Skeletal muscle satellite cell (primary cell): ENCODE measurements around the gene TRIO. TPM values are rescaled to one million over a fixed set of nuclear protein-coding genes. Genes with fewer than 3 reads are reported as not detected.
"Not testable (repeated sequence)": the region's sequence is repeated elsewhere in the genome, so short reads cannot be mapped to it uniquely, and the experiment has no call there.

Experiments
- H3K27me3 ChIP-seq: 2 replicates; pipeline ENCODE4 v1.7.0; 2013; ENCODE audit warnings: low read length; ENCODE audit not compliant: control insufficient read depth, insufficient read depth
- H3K36me3 ChIP-seq: 2 replicates; pipeline ENCODE4 v1.7.0; 2013; ENCODE audit warnings: mild to moderate bottlenecking, control low read depth, low read length; ENCODE audit not compliant: insufficient read depth
- H3K4me1 ChIP-seq: 2 replicates; pipeline ENCODE4 v1.7.0; 2013; ENCODE audit warnings: low read length; ENCODE audit not compliant: control insufficient read depth, insufficient read depth
- H3K4me2 ChIP-seq: 2 replicates; pipeline ENCODE4 v1.7.0; 2013; ENCODE audit warnings: mild to moderate bottlenecking, low read length
- H3K4me3 ChIP-seq: 2 replicates; pipeline ENCODE4 v1.7.0; 2013; ENCODE audit warnings: low read length
- H3K9ac ChIP-seq: 2 replicates; pipeline ENCODE4 v1.7.0; 2013; ENCODE audit warnings: mild to moderate bottlenecking, low read depth, low read length, moderate library complexity
- H3K9me3 ChIP-seq: replicated peaks from 2 replicates; pipeline ENCODE4 v1.7.0; 2013; ENCODE audit warnings: mild to moderate bottlenecking, control low read depth, low read length
- total RNA-seq: library from RNA; depleted of rRNA; stranded (reverse); fragments of >200 nt; gene quantifications from 2 replicates; pipeline ENCODE4 v1.2.3, GENCODE V29; 2012; rRNA removed

TRIO gene
- total RNA-seq = 692 and 744 TPM in 2 replicates

DNA sequence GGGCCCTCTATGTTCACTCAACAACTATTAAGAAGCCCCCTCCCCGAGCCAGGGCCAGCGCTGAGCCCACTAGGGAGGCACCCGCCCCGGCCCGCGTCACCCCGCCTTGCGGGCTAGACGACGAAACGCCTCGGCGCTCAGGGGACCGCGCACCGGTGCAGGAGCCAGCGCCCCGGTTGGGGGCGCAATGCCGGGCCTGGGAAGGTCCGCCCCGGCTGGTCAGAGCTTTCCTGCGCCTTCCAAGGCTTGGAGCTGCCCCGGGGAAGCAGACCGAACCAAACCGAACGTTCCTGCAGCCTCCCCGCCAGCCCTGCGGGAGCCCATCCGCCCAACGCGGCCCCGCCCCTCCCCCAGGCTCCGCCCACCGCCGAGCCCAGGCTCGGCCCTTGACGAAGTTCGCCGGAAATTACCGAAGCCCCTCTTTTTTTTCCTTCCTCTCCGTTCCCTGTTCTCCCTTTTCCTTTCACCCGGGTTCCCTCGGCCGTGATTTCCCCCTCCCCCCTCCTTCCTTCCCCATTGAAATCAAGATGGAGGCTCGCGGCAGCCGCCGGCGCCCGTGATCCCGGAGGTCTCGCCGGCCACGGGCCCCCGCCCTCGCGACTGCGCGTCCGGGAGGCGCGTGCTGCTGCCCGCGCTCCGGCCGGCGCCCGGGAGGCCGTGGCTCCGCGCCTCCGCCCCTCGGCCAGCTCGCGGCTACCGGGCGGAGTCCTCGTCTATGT lies at the start of gene TRIO:
Gene TRIO (plus strand): TSS at position 516 of the 719 bp plus-strand sequence. CDS start 384 bp downstream, outside the sequence.
- H3K4me3 ChIP-seq = peak within 1 kb of the TSS; percentile 91
- peaks cover 3% of the 10 kb centered on the region for H3K36me3 ChIP-seq
- H3K4me2 ChIP-seq = peak within 1 kb of the TSS; percentile 94
- no peaks in the 10 kb centered on the region for H3K9me3 ChIP-seq
- H3K4me1 ChIP-seq = peaks cover 38% of the 10 kb centered on the region
- H3K27me3 ChIP-seq = no peaks in the 10 kb centered on the region
- peak within 1 kb of the TSS; percentile 99 for H3K9ac ChIP-seq

DNA sequence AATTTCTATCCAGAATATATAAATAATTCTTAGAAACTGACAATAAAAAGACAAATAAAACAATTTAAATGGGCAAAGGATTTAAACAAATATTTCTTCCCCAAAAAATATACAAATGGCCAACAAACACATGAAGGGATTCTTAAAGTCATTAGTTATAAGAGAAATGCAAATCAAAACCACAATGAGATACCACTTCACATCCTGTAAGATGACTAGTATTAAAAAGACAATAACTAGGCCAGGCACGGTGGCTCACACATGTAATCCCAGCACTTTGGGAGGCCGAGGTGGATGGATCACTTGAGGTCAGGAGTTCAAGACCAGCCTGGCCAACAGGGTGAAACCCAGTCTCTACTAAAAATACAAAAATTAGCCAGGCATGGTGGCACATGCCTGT lies 45.8 kb upstream of the TRIO start:
- H3K27me3 ChIP-seq, H3K36me3 ChIP-seq, H3K4me3 ChIP-seq, H3K9me3 ChIP-seq, H3K9ac ChIP-seq, H3K4me2 ChIP-seq: not testable (repeated sequence)
- H3K4me1 ChIP-seq = peaks cover 10% of the 10 kb centered on the region

DNA sequence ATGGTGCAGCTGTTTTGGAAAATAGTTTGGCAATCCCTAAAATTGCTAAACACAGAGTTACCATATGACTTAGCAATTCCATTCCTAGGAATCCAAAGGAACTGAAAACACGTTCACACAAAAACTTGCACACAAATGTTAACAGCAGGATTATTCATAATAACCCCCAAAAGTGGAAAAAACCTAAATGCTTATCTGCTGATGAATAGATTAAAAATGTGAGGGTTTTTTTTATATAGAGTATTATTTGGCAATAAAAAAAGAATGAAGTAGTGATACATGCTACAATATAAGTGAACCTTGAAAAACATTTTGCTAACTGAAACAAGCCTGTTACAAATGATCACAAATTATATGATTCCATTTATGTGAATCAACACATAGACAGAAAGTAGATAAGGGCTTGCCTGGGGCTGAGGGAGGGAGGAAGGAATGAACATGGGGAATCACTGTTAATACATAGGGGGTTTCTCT lies 45.1 kb upstream of the TRIO start:
- Histone ChIP-seq H3K9ac (peak overlapping the region; percentile 11), H3K4me2 (no peak overlapping the region), H3K36me3 (no peaks in the 10 kb centered on the region), H3K27me3 (no peaks in the 10 kb centered on the region), H3K4me1 (peaks cover 10% of the 10 kb centered on the region), H3K4me3 (no peak overlapping the region), H3K9me3 (no peaks in the 10 kb centered on the region)

DNA sequence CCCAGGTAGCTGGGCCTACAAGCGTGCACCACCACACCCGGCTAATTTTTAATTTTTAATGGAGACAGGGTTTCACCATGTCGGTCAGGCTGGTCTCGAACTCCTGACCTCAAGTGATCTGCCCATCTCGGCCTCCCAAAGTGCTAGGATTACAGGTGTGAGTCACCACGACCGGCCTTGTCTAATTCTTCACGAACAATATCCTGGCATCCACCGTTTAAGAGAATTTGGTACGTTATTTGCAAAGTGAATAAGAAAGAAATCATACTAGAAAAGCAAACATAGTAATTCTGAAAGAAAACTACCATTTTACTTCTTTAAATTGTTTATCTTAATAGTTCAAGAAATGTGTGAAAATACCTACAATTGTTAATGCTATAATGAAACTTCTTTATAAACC lies 42.9 kb upstream of the TRIO start:
- H3K4me3 ChIP-seq = no peak overlapping the region
- peaks cover 13% of the 10 kb centered on the region for H3K4me1 ChIP-seq
- H3K27me3 ChIP-seq = no peaks in the 10 kb centered on the region
- H3K9ac ChIP-seq = no peak overlapping the region
- no peak overlapping the region for H3K4me2 ChIP-seq
- H3K36me3 ChIP-seq = no peaks in the 10 kb centered on the region
- H3K9me3 ChIP-seq = no peaks in the 10 kb centered on the region

DNA sequence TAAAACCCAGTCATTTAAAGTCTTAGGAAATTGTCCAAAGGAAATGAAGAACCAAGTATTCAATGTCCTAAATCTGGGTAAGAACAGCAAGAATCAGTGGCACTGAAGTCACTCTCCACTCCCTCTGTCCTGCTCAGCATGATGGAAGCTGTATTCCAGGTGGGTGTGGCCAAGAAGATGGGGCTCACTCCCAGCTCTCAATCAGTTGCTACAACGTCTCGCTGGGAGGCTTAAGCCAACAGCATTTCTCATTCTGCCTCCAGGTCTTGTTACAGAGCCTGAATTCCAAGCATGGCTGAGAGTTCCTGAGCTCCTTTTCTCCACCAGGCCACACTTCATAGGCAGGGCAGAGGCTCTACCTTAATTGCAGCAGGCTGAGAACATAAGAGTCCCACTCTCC lies 41.2 kb upstream of the TRIO start:
- H3K4me3 ChIP-seq = no peak overlapping the region
- H3K4me2 ChIP-seq = no peak overlapping the region
- no peaks in the 10 kb centered on the region for H3K9me3 ChIP-seq
- no peak overlapping the region for H3K9ac ChIP-seq
- H3K27me3 ChIP-seq = no peaks in the 10 kb centered on the region
- no peaks in the 10 kb centered on the region for H3K36me3 ChIP-seq
- H3K4me1 ChIP-seq = peaks cover 27% of the 10 kb centered on the region

DNA sequence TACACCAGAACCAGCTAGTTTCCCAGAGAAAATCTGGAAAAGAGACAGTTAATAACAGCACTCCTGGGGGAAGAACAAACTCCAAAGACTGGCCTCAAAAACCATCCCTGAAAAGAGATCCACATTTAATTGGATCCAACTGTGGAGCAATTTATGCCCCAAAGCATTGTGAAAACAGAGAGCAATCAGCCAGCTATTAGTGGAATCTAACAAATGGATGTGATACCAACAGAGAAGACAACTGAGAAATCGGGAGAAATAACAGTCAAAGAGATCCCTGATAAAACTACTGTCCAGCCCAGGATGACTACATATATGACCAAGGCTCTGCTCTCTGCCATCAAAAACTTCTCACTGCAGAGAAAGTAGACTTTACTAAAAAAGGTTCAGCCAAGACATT lies 40.5 kb upstream of the TRIO start:
- H3K4me3 ChIP-seq = no peak overlapping the region
- H3K4me1 ChIP-seq = peaks cover 34% of the 10 kb centered on the region
- H3K9me3 ChIP-seq = no peaks in the 10 kb centered on the region
- no peaks in the 10 kb centered on the region for H3K27me3 ChIP-seq
- no peaks in the 10 kb centered on the region for H3K36me3 ChIP-seq
- H3K4me2 ChIP-seq = no peak overlapping the region
- H3K9ac ChIP-seq = no peak overlapping the region

DNA sequence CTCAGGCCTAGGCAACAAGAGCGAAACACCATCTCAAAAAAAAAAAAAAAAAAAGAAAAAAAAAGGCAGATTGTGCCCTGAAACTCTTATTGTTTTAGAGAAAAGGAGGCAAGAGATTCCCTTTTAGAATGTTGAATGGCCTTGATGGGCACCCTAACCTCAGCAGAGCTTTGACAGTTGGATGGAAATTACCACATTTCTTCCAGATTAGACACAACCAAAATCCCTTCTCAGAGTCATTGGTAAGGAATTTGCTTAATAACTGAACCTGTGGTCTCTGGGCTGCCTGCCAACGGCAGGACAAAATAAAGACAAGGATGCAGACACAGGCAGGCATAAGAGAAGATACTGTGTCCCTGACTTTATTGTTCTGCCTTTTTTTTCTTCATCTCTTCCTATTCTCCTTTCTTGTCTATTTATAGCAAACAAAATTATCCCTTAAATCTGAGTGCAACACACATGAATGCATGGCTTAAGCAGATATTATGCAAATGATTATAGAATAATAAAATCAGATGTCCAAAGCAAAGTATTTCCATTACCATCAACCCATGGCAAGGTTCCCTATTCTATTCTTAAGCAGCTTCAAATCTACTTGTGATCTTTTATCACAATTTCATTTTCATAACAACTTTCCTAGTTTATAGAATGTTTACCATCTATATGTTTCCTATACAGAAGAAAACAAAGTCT lies 37.3 kb upstream of the TRIO start:
- no peak overlapping the region for H3K4me3 ChIP-seq
- peaks cover 54% of the 10 kb centered on the region for H3K4me1 ChIP-seq
- H3K4me2 ChIP-seq = no peak overlapping the region
- no peaks in the 10 kb centered on the region for H3K36me3 ChIP-seq
- no peaks in the 10 kb centered on the region for H3K27me3 ChIP-seq
- H3K9ac ChIP-seq = peak overlapping the region; percentile 41
- peaks cover 1% of the 10 kb centered on the region for H3K9me3 ChIP-seq

DNA sequence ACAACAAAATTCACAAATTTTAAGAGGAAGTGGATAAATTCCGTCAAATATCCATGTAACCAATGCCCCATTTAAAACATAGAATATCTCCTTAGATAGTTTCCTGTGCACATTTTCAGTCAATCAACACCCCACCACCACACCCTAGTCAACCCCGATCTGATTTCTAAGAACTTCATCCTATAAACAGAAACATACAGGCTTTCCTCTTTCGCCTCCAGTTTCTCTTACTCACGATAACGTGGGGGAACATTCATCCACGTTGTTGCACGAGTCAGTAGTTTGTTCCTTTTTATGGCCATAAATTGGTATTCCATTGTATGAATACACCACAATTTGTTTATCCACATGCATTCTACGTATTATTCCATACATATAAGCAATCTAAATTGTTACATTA lies 35.6 kb upstream of the TRIO start:
- H3K4me1 ChIP-seq = peaks cover 56% of the 10 kb centered on the region
- H3K4me2 ChIP-seq = no peak overlapping the region
- peaks cover 6% of the 10 kb centered on the region for H3K9me3 ChIP-seq
- no peaks in the 10 kb centered on the region for H3K36me3 ChIP-seq
- no peak overlapping the region for H3K4me3 ChIP-seq
- no peak overlapping the region for H3K9ac ChIP-seq
- no peaks in the 10 kb centered on the region for H3K27me3 ChIP-seq

DNA sequence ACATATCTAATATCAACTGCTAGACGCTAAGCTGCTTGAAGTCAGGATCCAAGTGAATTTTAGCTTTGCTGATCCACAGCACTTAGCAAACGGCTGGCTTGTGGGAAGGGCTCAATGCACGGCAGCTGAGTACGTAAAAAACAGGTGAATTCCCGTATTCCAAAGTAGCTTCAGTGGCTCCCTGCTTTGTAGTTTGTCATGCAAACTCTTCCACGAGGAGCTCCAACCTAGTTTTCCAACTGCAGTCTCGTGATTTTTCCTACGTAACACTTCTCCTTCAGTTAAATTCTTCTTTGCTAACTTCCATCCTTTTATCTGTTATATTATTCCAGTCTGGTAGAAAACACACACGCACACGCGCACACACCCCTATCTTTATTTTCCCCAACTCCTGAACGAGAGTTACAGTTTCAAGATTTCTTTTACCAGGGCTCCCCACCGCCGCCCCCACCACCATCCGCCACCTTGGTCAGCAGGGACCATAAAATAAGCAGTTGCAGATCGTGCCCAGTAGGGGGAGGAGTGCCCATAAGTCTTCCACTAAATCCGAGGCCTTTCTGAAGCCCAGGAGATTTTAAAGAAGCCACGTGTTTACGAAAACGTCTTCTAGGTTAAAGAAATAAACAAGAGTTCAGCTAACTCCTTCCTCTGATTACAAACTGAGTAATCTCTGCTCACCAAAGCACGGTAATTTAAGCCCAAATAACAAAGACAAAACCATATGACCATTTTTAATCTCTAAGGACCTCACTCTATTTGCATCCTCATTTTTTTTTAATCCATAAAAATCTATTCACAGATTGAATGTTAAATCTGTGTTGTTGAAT lies 34.8 kb upstream of the TRIO start:
- Histone ChIP-seq H3K9ac (peak overlapping the region; percentile 74), H3K4me3 (peak overlapping the region; percentile 8)

DNA sequence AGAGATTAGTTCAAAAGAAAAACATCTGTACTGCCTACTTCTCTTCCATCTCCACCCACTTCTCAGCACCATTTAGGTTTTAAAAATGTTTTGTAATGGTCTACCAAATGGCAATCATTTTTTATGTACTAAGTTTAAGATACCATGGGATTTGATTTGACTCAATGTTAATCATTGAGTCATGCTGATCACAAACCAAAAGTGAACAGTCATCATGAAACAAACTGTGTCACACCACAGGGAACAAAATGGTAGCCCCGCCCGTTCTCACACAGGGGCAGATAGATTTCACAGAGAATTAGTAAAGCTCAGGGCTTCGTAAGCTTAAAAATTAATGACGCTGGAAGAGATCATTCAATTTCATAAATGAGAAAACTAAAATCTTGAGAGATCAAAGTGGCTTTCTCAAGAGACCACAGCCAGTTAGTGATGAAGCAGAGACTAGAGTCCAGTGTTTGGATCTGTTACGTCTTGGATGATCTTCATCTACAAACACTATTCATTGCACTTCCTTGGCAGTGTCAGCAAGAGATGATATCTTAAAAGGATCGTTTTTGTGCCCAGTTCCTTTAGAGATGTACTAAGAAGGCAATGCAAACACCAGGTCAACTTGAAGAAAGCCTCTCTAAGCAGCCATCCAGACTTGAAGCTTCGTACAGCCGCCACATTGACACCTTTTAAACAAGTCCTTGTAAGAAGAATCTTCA lies 33.9 kb upstream of the TRIO start:
- Histone ChIP-seq H3K4me1 (peaks cover 56% of the 10 kb centered on the region), H3K9me3 (peaks cover 6% of the 10 kb centered on the region), H3K4me3 (peak overlapping the region; percentile 11), H3K4me2 (peak overlapping the region; percentile 65), H3K27me3 (no peaks in the 10 kb centered on the region), H3K36me3 (no peaks in the 10 kb centered on the region), H3K9ac (peak overlapping the region; percentile 74)

More for the DNA sequence above, 34.8 kb upstream of the TRIO start:
- Histone ChIP-seq H3K9me3 (peaks cover 6% of the 10 kb centered on the region), H3K4me1 (peaks cover 56% of the 10 kb centered on the region), H3K27me3 (no peaks in the 10 kb centered on the region), H3K36me3 (no peaks in the 10 kb centered on the region), H3K4me2 (peak overlapping the region; percentile 65)

DNA sequence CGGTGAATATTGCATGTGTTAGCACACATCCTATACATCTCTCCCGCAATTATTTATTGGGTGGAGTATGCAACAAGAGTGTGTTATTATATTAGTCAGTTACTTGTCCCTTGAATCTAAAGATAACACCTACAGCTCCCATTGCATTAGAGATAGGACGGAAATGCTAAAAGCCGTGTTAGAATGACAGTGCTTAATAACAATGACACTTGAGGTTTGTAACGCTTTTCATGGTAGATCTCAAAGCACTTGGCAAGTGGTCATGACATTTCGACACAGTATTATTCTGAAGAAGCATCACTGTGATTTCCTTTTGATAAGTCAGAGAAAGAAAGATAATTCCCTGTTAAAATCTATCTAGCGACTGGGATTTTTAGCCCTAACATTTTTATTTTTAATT lies 33.4 kb upstream of the TRIO start:
- Histone ChIP-seq H3K9me3 (peaks cover 6% of the 10 kb centered on the region), H3K27me3 (no peaks in the 10 kb centered on the region), H3K4me2 (peak overlapping the region; percentile 65), H3K9ac (peak overlapping the region; percentile 74), H3K36me3 (no peaks in the 10 kb centered on the region), H3K4me1 (peaks cover 56% of the 10 kb centered on the region), H3K4me3 (peak overlapping the region; percentile 11)
